Subcutaneous adipose tissue (tissue), 4 donors: ENCODE data around the gene ERCC6L2. TPM values are rescaled to one million over a fixed set of nuclear protein-coding genes. Genes with fewer than 3 reads are reported as not detected.

Experiments
- CTCF ChIP-seq: fragments of 450-650 bp; IDR thresholded peaks from one replicate; pipeline ENCODE4 v1.5.1; 2016; ENCODE audit warnings: low read depth, mild to moderate bottlenecking, control low read depth, antibody characterized with exemption, moderate library complexity
- small RNA-seq: library from RNA; depleted of rRNA; stranded (forward); fragments of <200 nt; gene quantifications from one replicate; pipeline ENCODE3, GENCODE V24; 2016
- total RNA-seq, 4 donors: library from RNA; depleted of rRNA; stranded (reverse); fragments of >200 nt; gene quantifications; one replicate each; pipeline ENCODE4 v1.1.0, GENCODE V29; 2016

The ERCC6L2 gene
- total RNA-seq, 4 donors from 2014 or later: 50.7 to 87.6 (median 80.3) TPM

- no peak for TF ChIP-seq CTCF
These were observed 133.2 kb downstream of the ERCC6L2 start for GRCh38 chr9:96008502-96009222.

GRCh38 chr9:96009223-96009602, 133.7 kb downstream of the ERCC6L2 start:
- TF ChIP-seq CTCF: no peak

- no peak for TF ChIP-seq CTCF
These were observed 134.4 kb downstream of the ERCC6L2 start for GRCh38 chr9:96009690-96010472.

- TF ChIP-seq CTCF: no peak
These were observed 138.6 kb downstream of the ERCC6L2 start for GRCh38 chr9:96014078-96014477.

- no peak for TF ChIP-seq CTCF
These were observed 140.6 kb downstream of the ERCC6L2 start for GRCh38 chr9:96015876-96016686.

Small RNA genes lying within 50 kb of the gene (small RNA-seq; reads per million reads assigned to genes)
- gene RNA5SP289 (not detected), gene RNU2-46P (not detected)
